HFF-Myc (cell line): ENCODE measurements around the gene AMBRA1.
A peak's percentile ranks its signal among the peaks of the same experiment; 100 is the strongest.

ENCODE experiments used
- DNase-seq: peaks from one replicate; pipeline ENCODE4 v3.0.0-alpha.2; 2011; ENCODE audit warnings: low read depth; ENCODE audit errors: extremely low read depth
- H3K4me3 ChIP-seq: replicated peaks from 2 replicates; pipeline ENCODE4 v1.5.1; 2011; ENCODE audit warnings: low read depth, mild to moderate bottlenecking, control low read depth, low read length
- CTCF ChIP-seq: IDR thresholded peaks from 2 replicates; pipeline ENCODE4 v1.5.1; 2012; ENCODE audit warnings: mild to moderate bottlenecking, low read depth, low read length, control low read depth; ENCODE audit errors: missing control alignments

The AMBRA1 gene

GRCh38 chr11:46385169-46386004, 208.4 kb downstream of the AMBRA1 start:
- H3K4me3 ChIP-seq = no peak overlapping the region
- no peak for TF ChIP-seq CTCF
- DNase-seq = no peak

GRCh38 chr11:46383974-46384701, 209.7 kb downstream of the AMBRA1 start:
- no peak overlapping the region for H3K4me3 ChIP-seq
- TF ChIP-seq CTCF = no peak
- DNase-seq = no peak

- no peak for TF ChIP-seq CTCF
- DNase-seq = no peak
- H3K4me3 ChIP-seq = no peak overlapping the region
Measured at GRCh38 chr11:46383404-46383758, 210.4 kb downstream of the AMBRA1 start.

GRCh38 chr11:46382646-46383403, 211.0 kb downstream of the AMBRA1 start:
- no peak for DNase-seq
- peak; percentile 66 for TF ChIP-seq CTCF
- H3K4me3 ChIP-seq = peak overlapping the region; percentile 47

GRCh38 chr11:46381819-46382645, 211.8 kb downstream of the AMBRA1 start:
- DNase-seq = no peak
- no peak for TF ChIP-seq CTCF
- peak overlapping the region; percentile 47 for H3K4me3 ChIP-seq
